GM12801 (cell line): Measurements from ENCODE around the gene TMEM208.

Experiments
- CTCF ChIP-seq: IDR thresholded peaks from one replicate; pipeline ENCODE4 v1.5.1; 2011; ENCODE audit warnings: control low read depth; ENCODE audit not compliant: insufficient read length; ENCODE audit errors: extremely low read depth

Gene TMEM208

GRCh38 chr16:67188798-67189197 lies 38.1 kb upstream of the TMEM208 start:
- no peak for TF ChIP-seq CTCF

DNA sequence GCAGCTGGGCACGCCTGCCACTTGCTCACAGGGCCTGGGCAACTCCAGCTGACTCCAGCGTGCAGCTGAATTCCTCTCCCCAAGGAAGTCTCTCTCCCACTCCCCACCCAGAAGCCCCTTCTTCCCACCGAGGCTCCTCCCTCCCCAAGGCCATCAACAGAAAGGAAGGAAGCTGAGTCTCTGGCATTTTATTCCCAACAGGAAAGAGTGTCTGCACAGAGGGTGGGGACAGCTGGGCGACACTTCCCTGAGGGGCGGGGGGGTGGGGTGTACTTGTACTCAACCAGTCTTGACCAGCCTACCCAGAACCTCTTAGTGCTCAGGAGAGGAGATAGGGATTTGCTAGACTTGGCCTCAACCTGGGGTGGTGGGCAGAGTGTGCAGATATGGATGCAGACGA lies 36.9 kb upstream of the TMEM208 start, which contains the start of gene EXOC3L1:
TSS of gene EXOC3L1 (minus strand) at position 96 of the 400 bp plus-strand sequence. CDS start 460 bp downstream, outside the sequence.
- no peak for TF ChIP-seq CTCF

GRCh38 chr16:67190448-67191399 lies 36.2 kb upstream of the TMEM208 start:
- TF ChIP-seq CTCF = no peak

GRCh38 chr16:67191411-67191994 lies 35.4 kb upstream of the TMEM208 start:
- TF ChIP-seq CTCF = no peak

- no peak for TF ChIP-seq CTCF
Measured at GRCh38 chr16:67191995-67192681, 34.8 kb upstream of the TMEM208 start, which contains the start of gene E2F4. Gene E2F4 (plus strand): TSS chr16:67192155. CDS start chr16:67192228, 73 bp downstream.

- TF ChIP-seq CTCF = no peak
Measured at GRCh38 chr16:67192781-67193361, 34.1 kb upstream of the TMEM208 start.

GRCh38 chr16:67193536-67193935 lies 33.4 kb upstream of the TMEM208 start:
- no peak for TF ChIP-seq CTCF
